GM19463 (cell line): Measurements from ENCODE around the gene LDHAL6A.
A peak's percentile ranks its signal among the peaks of the same experiment; 100 is the strongest.
"Not testable (repeated sequence)": the region's sequence is repeated elsewhere in the genome, so short reads cannot be mapped to it uniquely, and the experiment has no call there.

ENCODE experiments used
- ATAC-seq: cut with Tn5 transposase; IDR thresholded peaks from one replicate; pipeline ENCODE4 v1.9.1; 2021; ENCODE audit warnings: mild to moderate bottlenecking, moderate library complexity; ENCODE audit not compliant: unreplicated experiment

The LDHAL6A gene

DNA sequence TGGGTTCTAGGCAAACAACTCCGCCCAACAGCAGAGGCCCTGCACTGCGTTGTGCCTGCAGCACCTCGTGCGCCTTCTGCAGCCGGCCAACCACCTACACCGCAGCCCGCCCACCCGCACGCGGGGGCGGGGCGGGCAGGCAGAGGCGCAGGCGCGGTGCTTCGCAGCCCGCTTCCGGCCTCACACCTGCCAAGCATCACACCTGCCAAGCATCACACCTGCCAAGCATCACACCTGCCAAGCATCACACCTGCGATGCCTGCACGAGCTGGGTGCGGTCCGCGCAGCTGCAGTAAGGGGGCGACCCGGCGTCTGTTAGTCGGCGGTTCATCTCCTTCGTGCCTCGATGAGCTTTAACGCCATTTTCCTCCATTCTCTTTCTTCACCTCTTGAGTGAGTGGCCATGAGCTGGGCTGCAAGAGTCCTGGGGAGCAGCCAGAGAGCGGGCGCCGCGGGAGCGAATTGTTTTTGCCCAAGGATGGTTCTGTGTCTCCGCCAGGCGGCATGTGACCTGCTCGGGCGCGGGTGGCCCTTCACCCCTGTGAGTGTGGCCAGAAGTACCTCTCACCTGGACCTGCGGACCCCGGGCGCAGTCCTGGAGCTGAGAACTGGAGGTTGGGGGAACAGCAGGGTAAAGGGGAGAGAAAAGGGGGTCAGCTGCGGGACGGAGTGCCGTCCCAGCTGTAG, at the start of gene LDHAL6A:
Gene LDHAL6A (plus strand): TSS at position 171 of the 687 bp plus-strand sequence. CDS start 825 bp downstream, outside the sequence.
- ATAC-seq = no peak

DNA sequence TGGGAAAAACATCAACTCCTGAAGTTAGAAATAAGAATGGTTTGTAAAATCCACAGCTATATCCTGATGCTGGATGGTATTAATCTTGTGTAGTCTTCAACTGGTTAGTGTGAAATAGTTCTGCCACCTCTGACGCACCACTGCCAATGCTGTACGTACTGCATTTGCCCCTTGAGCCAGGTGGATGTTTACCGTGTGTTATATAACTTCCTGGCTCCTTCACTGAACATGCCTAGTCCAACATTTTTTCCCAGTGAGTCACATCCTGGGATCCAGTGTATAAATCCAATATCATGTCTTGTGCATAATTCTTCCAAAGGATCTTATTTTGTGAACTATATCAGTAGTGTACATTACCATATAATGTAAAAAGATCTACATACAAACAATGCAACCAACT, 48.3 kb upstream of the LDHAL6A start:
- not testable (repeated sequence) for ATAC-seq

DNA sequence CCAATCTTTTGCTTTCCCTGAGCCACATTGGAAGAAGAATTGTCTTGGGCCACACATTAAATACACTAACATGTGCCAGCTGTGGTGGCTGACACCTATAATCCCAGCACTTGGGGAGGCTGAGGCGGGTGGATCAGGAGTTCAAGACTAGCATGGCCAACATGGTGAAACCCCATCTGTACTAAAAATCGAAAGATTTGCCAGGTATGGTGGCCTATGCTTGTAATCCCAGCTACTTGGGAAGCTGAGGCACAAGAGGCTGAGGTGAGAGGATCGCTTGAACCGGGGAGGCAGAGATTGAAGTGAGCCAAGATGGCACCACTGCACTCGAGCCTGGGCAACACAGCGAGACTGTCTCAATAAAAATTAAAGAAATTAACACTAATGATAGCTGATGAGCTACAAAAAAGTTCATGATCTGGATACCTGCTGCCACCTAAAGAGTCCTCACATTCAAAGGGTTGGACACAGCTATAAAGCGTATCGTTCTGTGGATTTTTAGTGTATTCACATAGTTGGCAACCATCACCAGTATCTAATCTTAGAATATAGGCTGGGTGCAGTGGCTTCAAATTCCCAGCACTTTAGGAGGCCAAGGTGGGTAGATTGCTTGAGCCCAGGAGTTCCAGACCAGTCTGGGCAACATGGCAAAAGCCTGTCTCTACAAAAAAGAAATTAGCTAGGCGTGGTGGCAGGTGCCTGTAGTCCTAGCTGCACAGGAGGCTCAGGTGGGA, 46.9 kb upstream of the LDHAL6A start:
- no peak for ATAC-seq

DNA sequence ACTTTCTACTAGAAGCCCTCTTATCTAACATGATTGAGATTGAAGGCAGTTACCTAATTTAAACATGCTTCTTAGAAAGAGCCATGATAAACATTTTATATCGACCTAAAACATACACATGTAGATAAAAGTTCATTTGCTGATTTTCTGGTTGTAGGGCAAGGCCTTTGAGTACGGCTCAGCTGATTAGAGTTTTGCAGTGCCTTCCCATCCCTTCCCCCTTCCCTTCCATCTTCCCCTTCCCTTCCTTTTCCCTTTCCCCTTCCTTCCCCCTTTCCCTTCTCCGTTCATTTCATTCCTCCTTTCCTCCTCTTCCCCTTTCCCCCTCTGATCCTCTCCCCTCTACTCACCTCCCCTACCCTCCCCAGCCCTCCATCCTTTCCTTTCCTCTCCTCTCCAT, 39.2 kb upstream of the LDHAL6A start:
- ATAC-seq = no peak

DNA sequence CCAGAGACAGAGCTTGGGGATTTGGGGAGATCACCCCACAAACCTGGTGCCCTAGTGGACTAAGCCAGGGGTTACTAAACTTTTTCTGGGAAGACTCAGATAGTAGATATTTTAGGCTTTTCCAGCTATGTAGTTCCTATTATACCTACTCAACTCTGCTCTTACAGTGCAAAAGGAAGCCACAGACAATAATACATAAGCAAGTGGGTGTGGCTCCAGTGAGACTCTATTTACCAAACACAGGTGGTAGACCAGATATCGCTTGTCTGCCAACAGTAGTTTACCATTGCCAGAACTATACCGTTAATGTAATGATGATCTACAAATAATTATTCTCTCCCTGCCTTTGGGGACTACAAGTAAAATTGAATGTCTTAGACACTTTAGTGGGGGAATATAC, 36.6 kb upstream of the LDHAL6A start:
- ATAC-seq = no peak

DNA sequence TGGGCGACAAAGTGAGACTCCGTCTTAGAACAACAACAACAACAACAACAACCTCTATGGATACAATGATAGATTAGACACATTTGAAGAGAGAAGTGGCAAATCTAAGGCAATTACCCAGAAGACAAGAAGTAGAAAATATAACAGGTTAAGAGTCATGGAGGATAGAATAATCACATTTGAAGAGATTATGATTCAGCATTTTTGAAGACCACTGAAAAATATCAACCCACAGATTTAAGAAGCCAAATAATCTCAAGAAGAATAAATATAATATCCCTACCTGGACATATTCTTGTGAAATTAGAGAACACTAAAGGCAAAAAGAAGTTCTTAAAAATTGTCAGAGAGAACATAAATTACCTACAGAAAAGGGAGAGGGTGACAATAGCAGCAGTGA, 35.6 kb upstream of the LDHAL6A start:
- ATAC-seq = no peak

DNA sequence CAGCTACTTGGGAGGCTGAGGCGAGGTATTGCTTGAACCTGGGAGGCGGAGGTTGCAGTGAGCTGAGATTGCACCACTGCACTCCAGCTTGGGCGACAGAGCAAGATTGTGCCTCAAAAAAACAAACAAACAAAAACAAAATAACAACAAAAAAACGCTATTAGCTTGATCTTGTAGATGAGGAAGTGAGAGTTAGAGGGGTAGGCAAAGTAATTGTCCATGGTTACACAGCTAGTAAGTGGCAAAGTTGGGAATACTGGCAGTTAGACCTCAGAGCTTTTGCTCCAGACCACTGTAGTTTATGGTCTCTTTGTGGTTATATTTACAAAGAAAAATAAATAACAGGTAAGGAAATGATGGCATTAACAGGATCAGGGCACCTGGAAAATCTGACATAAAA, 28.4 kb upstream of the LDHAL6A start:
- no peak for ATAC-seq

DNA sequence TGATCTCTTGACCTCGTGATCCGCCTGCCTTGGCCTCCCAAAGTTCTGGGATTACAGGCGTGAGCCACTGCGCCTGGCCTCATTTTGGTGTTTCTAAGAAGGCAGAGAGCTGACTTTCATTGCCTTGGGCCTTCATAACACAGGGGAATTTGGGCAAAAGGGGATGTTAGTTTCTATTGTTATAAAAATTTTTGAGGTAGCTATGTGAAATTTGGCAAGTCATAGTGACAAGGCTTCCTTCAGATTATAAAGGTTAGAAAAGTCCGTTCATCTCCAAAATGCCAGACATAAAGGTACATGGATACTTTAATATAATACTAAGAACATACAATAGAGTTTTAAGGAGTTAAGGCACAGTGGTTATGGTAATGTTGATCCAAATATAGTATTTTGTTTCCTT, 26.3 kb upstream of the LDHAL6A start:
- ATAC-seq = no peak

DNA sequence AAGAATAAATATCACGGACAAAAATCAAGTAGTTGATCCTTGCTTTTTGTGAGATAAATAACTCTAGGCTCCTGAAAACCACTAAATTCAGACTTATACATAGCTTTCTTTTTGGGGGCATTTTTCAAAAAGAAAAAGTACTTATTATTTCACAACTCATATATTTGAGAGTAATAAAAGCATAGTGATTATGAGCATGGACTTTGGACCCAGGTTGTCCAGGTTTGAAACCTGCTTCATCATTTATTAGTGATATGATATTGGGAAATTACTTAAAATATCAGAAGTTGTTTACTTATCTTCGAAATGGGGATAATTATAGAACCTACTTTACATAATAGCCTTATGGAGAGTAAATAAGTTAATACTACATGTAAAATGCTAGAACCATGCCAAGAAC, 17.0 kb upstream of the LDHAL6A start:
- ATAC-seq = no peak

DNA sequence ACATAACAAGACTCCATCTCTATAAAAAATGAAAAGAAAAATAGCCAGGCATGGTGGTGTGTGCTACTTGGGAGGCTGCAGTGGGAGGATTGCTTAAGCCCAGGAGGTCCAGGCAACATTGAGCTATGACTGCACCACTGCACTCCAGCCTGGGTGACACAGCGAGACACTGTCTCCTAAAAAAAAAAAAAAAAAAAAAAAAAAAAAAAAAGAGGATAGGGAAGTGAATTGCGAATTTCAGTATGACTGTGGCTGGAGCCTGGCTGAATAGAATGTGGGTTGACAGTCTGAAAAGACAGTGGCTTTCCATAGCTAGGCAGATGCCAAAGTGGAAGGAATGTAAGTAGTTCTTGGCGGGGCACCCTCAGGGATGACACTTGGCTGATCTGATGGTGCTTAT, 6.4 kb upstream of the LDHAL6A start:
- no peak for ATAC-seq

DNA sequence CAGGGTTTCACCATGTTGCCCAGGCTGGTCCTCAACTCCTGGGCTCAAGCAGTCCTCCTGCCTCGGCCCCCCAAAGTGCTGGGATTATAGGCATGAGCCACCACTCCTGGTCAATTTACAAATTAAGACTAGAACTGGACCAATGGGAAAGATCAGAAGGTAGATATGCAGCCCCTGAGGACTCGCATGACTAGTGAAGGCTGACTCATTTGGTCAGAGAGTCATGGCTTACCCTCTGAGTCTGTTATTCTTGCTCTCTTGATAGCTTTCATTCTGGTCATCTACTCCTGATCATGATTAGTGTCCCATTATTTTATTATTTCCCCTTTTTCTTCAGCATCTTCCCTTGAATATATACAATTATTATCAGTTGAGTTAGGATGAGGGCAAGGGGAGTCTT, 2.7 kb upstream of the LDHAL6A start:
- ATAC-seq = no peak

DNA sequence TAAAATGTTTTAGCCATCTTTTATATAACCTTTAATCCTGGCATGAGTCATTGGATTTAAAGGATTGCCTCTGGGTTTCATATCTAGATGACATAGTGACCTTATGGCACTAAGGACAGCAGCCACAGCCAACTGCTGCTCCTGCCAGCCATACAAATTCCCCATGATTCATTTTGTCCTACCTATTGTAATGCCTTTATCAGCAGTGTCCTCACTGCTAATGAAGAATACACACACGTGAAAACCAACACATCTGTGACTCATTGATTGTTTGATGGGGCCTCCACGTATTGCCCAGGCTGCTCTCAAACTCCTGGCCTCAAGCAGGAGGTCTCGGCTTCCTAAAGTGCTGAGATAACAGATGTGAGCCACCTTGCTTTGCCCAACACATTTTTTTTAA, 1.8 kb downstream of the LDHAL6A start:
- no peak for ATAC-seq

DNA sequence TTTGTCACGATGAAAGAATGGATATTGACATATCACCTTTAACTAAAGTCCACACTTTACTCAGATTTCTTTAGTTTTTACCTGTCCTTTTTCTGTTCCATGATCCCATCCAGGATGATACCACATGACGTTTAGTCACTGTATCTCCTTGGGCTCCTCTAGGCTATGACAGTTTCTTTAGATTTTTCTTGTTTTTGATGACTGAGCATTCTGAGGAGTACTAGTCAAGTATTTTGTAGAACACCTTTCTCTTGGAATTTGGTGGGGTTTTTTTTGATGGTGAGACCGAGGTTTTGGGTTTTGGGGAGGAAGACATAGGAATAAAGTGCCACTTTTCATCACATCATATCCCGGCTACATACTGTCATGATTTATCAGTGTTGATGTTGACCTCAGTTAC, 4.0 kb downstream of the LDHAL6A start:
- no peak for ATAC-seq

DNA sequence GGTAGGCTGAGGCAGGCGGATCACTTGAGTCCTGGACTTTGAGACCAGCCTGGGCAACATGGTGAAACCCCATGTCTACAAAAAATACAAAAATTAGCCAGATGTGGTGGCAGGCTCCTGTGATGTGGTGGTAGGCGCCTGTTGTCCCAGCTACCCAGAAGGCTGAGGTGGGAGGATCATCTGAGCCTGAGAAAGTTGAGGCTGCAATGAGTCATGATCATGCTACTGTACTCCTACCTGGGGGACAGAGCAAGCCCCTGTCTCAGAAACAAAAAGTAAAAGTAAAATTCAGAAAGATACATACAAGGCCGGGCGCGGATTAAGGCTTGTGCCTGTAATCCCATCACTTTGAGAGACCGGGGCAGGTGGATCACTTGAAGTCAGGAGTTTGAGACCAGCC, 6.3 kb downstream of the LDHAL6A start:
- ATAC-seq = no peak

DNA sequence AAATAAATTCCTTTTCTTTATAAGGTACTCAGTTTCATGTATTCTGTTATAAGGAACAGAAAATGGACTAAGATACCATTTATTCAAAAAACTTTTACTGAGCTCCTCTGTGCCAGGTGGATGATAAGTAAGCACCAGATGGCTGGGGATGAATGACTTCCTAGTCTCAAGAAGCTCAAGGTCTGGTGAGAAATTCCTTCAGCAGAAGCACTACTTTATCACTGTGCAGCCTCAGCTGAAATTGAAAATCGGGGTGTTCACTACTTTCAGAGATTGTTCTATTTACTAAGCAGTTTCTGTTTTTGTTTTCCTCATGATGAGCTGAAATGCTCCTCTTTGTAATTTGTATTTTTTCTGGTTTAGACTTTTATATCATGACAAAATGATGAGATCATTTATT, 7.8 kb downstream of the LDHAL6A start:
- ATAC-seq = no peak

DNA sequence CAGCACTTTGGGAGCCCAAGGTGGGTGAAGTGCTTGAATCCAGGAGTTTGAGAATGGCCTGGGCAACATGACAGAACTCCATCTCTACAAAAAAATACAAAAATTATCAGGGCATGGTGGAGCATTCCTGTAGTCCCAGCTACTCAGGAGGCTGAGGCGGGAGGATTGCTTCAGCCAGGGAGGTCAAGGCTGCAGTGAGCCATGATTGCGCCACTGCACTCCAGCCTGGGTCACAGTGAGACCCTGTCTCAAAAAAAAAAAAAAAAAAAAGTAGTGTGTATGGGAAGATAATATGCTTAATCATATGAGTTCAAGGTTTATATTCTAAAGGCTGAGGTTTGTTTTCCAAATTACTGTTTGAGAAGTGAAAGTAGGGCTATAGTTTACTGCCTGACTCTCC, 10.7 kb downstream of the LDHAL6A start:
- no peak for ATAC-seq

DNA sequence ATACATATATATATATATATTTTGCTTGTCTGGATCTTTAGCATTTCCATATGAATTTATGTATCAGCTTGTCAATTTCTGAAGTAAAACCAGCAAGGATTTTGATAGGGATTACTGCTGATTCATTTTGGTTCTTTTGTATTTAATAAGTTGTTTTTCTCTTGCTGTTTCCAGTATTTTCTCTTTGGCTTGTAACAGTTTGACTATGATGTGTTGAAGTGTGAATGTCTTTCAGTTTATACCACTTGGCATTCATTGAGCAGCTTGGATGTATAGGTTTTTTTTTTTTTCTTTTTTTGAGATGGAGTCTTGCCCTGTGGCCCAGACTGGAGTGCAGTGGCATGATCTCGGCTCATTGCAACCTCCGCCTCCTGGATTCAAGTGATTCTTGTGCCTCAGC, 12.4 kb downstream of the LDHAL6A start:
- ATAC-seq = no peak

DNA sequence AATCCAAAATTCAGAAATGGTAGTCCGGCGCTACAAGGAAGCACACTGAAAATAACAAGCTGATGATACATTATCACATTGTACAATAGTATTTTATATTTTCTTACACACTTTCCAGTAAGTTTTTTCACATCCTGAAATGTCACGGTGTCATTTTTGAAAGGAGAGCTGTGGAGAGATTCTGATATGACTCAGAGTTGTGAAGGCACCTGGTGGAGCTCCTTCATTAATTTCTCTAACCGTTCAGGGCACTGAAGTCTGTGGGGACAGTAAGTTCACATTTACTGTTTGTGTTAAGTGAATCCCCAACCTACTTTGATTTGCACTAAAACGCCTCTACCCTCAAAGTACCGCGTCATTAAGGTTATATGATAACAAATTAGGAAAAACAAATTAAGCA, 13.3 kb downstream of the LDHAL6A start:
- ATAC-seq = no peak

DNA sequence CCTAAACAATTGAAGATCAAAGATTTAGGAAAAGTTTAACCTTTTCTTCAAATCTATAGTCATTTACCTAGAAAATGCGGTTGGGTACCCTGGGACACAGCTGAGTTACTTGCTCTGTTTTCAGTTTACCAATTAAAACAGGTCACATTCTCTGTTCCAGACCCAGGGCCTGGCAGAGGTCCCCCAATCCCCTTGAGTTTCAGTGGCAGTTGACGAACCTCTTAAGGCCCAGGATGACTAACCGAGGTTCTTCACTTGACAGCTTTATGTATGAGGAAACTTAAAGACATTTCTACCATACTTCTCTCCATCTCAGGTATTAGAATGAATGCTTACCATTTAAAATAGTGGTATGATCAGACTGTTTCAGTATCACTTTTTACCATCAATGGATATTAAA, 16.3 kb downstream of the LDHAL6A start:
- ATAC-seq = peak; percentile 70

DNA sequence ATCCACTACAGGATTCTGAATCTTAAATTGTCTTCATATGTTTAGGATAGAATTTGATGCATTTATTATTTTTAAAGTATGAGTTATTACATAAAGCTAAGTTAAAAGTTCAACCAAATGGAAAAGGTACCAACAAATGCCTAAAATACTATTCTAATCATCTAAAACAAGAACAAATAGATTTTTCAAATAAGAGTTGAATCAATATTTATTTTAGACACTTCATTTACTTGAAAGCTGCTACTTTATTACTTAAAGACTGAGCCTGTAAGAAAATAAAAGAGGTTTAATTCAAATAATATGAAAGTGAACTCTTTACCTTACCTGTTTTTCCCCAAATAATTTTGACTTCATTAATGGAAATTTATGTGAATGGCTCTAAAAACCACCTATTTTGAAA, 16.9 kb downstream of the LDHAL6A start:
- ATAC-seq = no peak

DNA sequence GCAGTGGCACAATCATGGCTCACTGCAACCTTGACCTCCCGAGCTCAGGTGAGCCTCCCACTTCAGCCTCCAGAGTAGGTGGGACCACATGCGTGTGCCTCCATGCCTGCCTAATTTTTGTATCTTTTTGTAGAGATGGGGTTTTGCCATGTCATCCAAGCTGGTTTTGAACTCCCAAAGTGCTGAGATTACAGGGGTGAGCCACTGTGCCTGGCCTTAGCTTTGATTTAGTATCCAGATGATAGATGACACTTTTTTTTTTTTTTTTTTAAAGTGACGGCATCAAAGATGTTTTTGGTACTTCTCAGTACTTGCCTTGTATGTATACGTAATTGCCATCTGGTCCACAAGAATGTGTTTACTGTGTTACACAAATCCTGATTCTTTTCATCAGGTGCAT, 23.4 kb downstream of the LDHAL6A start:
- ATAC-seq = no peak

DNA sequence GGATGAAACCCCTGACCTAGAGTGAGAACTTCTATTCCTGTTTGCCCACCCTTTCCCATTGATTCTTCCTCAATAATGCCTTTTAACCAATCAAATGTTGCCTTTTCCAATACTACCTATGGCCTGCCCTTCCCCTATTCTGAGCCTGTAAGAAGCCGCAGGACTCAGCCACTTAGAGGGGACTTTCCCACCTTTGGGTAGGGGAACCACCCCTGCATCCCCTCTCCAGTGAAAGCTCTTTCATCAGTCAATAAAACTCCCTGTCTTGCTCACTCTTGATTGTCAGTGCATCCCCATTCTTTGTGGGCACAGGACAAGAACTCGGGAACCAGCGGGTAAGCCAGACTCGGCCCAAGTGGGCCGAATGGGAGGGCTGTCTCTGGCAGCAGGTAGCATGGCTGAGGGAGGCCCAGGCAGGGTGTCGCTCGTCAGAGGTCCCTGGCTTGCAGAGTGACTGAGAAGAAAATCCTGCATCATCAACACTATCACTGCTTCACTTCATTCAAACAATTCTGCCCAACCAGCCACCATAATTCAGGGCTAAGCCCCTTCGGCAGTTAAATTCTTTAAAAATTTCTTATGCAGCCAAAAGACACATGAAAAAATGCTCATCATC, 30.4 kb downstream of the LDHAL6A start:
- ATAC-seq = peak; percentile 97
